ENCODE measurements around the gene HHIPL2. TPM values are rescaled to one million over a fixed set of nuclear protein-coding genes. Genes with fewer than 3 reads are reported as not detected.

The HHIPL2 gene
- total and polyA plus RNA-seq, 2 of the 4 experiments (the other 2 are of a cell fraction), result under 0.01 to 0.12 TPM

GRCh38 chr1:222547944-222548671, at the start of gene HHIPL2 (continued):
- TF ChIP-seq ELK1 (IDR thresholded peaks at IDR 0.05; ENCODE audit: borderline replicate concordance, low read depth, low read length) (no peak), RAD21 (IDR thresholded peaks at IDR 0.05; ENCODE audit: low read length) (no peak), POLR2A (IDR thresholded peaks at IDR 0.05; ENCODE audit: low read depth, low read length) (no peak)

DNA sequence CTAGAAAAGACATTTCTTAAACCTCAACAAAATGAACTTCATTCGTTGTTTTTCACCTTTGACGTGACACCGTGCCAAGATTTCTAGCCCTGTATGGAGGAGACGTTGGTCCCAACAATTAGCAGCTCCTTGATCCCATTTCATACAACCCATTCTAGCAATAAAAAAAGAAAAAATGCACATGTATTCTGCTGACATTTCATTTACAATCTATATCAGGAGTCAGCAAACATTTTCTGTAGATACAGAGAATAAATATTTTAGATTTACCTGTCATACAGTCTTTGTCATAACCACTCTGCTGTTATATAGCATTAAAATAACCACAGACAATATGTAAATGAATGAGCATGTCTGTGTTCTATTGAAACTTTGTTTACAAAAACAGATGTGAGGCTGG, 48.8 kb upstream of the HHIPL2 start:
- Histone ChIP-seq H3K4me3 (ENCODE audit: insufficient read depth, low read depth, low read length) (no peak overlapping the region), H3K79me1 (ENCODE audit: low read depth in 1 of 2, low read length in 2 of 2) (no peaks in the 10 kb centered on the region), H2BK5ac (ENCODE audit: low read depth, low read length, poor library complexity, severe bottlenecking) (no peak overlapping the region), H2BK120ac (ENCODE audit: low read depth, low read length) (no peak overlapping the region), H3K4me1 (ENCODE audit: control insufficient read depth, insufficient read depth, low read length) (peaks cover 1% of the 10 kb centered on the region; the same call in 1 of the 2 replicates), H4K91ac (ENCODE audit: insufficient read depth, low read depth, low read length) (no peak overlapping the region), H3K56ac (ENCODE audit: extremely low read depth, insufficient read depth, low read length) (no peak overlapping the region), H3K27ac (ENCODE audit: insufficient read depth, low read length) (no peak overlapping the region), H3K36me3 (ENCODE audit: control insufficient read depth, insufficient read depth, low read length) (no peaks in the 10 kb centered on the region), H4K8ac (ENCODE audit: low read depth in 2 of 2, low read length in 2 of 2) (no peak overlapping the region), H3K9me1 (ENCODE audit: insufficient read depth, low read length) (no peaks in the 10 kb centered on the region), H3K9me3 (ENCODE audit: control insufficient read depth, insufficient read depth, low read length) (no peaks in the 10 kb centered on the region), H4K20me1 (ENCODE audit: insufficient read depth, low read length) (no peaks in the 10 kb centered on the region), H3K14ac (replicated peaks; ENCODE audit: low read depth, low read length) (no peak overlapping the region), H2AK5ac (ENCODE audit: low read depth, low read length) (no peak overlapping the region), H3K4me2 (ENCODE audit: low read depth, low read length) (no peak overlapping the region), H4K5ac (ENCODE audit: low read depth, low read length) (no peak overlapping the region), H2AFZ (replicated peaks; ENCODE audit: low read length, poor library complexity) (no peak overlapping the region), H2AK9ac (replicated peaks; ENCODE audit: low read depth, low read length, poor library complexity) (no peak overlapping the region), H3K4ac (ENCODE audit: low read depth, low read length) (no peak overlapping the region), H3K18ac (ENCODE audit: low read depth, low read length) (no peak overlapping the region), H2BK15ac (ENCODE audit: low read depth, low read length) (no peak overlapping the region), H2BK20ac (ENCODE audit: low read depth, low read length) (no peak overlapping the region), H3K23ac (ENCODE audit: low read depth, low read length) (no peak overlapping the region), H3K9ac (ENCODE audit: low read depth, low read length) (no peak overlapping the region), H3K27me3 (ENCODE audit: control insufficient read depth, insufficient read depth, low read length) (no peaks in the 10 kb centered on the region)
- no TSS peak for BruUV-seq (replicated peaks)
- intact Hi-C loops (cut with micrococcal nuclease) (no loop called here), in situ Hi-C loops (cut with MboI; ENCODE audit: low sequenced_read_pairs) (no loop called here), dilution Hi-C loops (cut with HindIII; ENCODE audit: low sequenced_read_pairs, unreplicated experiment) (no loop called here)
- CTCF ChIA-PET, result no interaction called here
- WGBS, 2 experiments (ENCODE audit: extremely low coverage in 2 of 2, insufficient read length in 1 of 2), result 20% methylated on average over 1 of the region's 4 CpGs; no CpG with 5 or more reads in 1 of the 2 experiments
- ATAC-seq (ENCODE audit: low read depth) (no peak), DNase-seq (no peak)
- TF ChIP-seq MAFK (IDR thresholded peaks at IDR 0.05; ENCODE audit: low read depth, low read length), result 0 out of 2 replicates have a peak, but pooled peaks have one; percentile 6
- TF ChIP-seq FOS (IDR thresholded peaks at IDR 0.05; ENCODE audit: low read depth, low read length), result no peak
- POLR2A ChIA-PET (ENCODE audit: unreplicated experiment), result no interaction called here

Data from IMR-90 (cell line).